CD4-positive, alpha-beta memory T cell (primary cell): Measurements from ENCODE around the gene RAB1A. TPM values are rescaled to one million over a fixed set of nuclear protein-coding genes. Genes with fewer than 3 reads are reported as not detected.
A peak's percentile ranks its signal among the peaks of the same experiment; 100 is the strongest.

Experiments used
- CTCF ChIA-PET: fragments of 350-600 bp; sonication (Branson Sonifier 250); formaldehyde crosslinking; loops from one replicate; lab custom pipeline; 2021; ENCODE audit warnings: inconsistent platforms; ENCODE audit not compliant: partially characterized antibody; lab: Charles Lee
- POLR2A ChIA-PET: fragments of 350-600 bp; sonication (Branson Sonifier 250); formaldehyde crosslinking; loops from one replicate; lab custom pipeline; 2021; ENCODE audit not compliant: partially characterized antibody; lab: Charles Lee
- DNase-seq, 5 donors: peaks; one replicate each; pipeline versions ENCODE4 v3.0.0 to v3.0.0-alpha.2; 2020 to 2022; ENCODE audit warnings: mixed read lengths in 1 of 5
- H3K27ac ChIP-seq: one replicate; pipeline ENCODE4 v1.7.0; 2013; ENCODE audit warnings: low read depth, low read length
- H3K27me3 ChIP-seq: 2 replicates; pipeline ENCODE4 v1.7.0; 2013; ENCODE audit warnings: mild to moderate bottlenecking, low read length, moderate library complexity; ENCODE audit not compliant: insufficient read depth
- H3K36me3 ChIP-seq: 2 replicates; pipeline ENCODE4 v1.7.0; 2013; ENCODE audit warnings: mild to moderate bottlenecking, low read length, moderate library complexity; ENCODE audit not compliant: insufficient read depth
- H3K4me1 ChIP-seq: 2 replicates; pipeline ENCODE4 v1.7.0; 2013; ENCODE audit warnings: mild to moderate bottlenecking, low read length, moderate library complexity; ENCODE audit not compliant: insufficient read depth
- H3K4me3 ChIP-seq, 2 donors: one replicate each; pipeline ENCODE4 v1.7.0; 2013; ENCODE audit warnings: low read length in 2 of 2, mild to moderate bottlenecking in 1 of 2
- H3K9me3 ChIP-seq, 2 donors: one replicate each; pipeline ENCODE4 v1.7.0; 2013; ENCODE audit warnings: low read length in 2 of 2, control low read depth in 1 of 2; ENCODE audit not compliant: control insufficient read depth in 1 of 2
- H3K27ac Mint-ChIP-seq, 7 donors: one replicate each; pipeline ENCODE4 v1.8.0; 2020 to 2021; ENCODE audit warnings: mixed read lengths in 7 of 7, mild to moderate bottlenecking in 6 of 7, inconsistent platforms in 3 of 7, moderate library complexity in 3 of 7
- H3K27me3 Mint-ChIP-seq, 2 donors: one replicate each; pipeline ENCODE4 v1.8.0; 2020 to 2021; ENCODE audit warnings: mixed read lengths in 2 of 2
- H3K36me3 Mint-ChIP-seq, 2 donors: one replicate each; pipeline ENCODE4 v1.8.0; 2020 to 2021; ENCODE audit warnings: mixed read lengths in 2 of 2, inconsistent platforms in 1 of 2, mild to moderate bottlenecking in 1 of 2
- H3K4me1 Mint-ChIP-seq, 4 donors: one replicate each; pipeline ENCODE4 v1.8.0; 2020 to 2021; ENCODE audit warnings: mixed read lengths in 4 of 4, mild to moderate bottlenecking in 1 of 4
- H3K4me3 Mint-ChIP-seq, 8 donors: one replicate each; pipeline ENCODE4 v1.8.0; 2020 to 2021; ENCODE audit warnings: mixed read lengths in 8 of 8, mild to moderate bottlenecking in 7 of 8, moderate library complexity in 6 of 8, inconsistent platforms in 3 of 8
- H3K9me3 Mint-ChIP-seq, 8 donors: one replicate each; pipeline ENCODE4 v1.8.0; 2020 to 2021; ENCODE audit warnings: mixed read lengths in 8 of 8, mild to moderate bottlenecking in 5 of 8, inconsistent platforms in 3 of 8, moderate library complexity in 1 of 8
- intact Hi-C: fragments of 100-400 bp; cut with micrococcal nuclease; formaldehyde crosslinking; loops from one replicate; pipeline ENCODE4 v1.15.1; 2023
- polyA plus RNA-seq, 2 donors: library from polyadenylated mRNA; unstranded; fragments of 300-500 nt; fragmentation: Illumina TruSeq; gene quantifications; one replicate each; pipeline ENCODE4 v1.2.3, GENCODE V29; 2021
- total RNA-seq, 2 experiments: library from RNA; stranded (reverse); gene quantifications; one replicate each; pipeline ENCODE4 v1.2.3, GENCODE V29; 2021

Gene RAB1A
- total and polyA plus RNA-seq, 4 experiments from 2014 or later: 53.2 to 81.6 (median 55.9) TPM

DNA sequence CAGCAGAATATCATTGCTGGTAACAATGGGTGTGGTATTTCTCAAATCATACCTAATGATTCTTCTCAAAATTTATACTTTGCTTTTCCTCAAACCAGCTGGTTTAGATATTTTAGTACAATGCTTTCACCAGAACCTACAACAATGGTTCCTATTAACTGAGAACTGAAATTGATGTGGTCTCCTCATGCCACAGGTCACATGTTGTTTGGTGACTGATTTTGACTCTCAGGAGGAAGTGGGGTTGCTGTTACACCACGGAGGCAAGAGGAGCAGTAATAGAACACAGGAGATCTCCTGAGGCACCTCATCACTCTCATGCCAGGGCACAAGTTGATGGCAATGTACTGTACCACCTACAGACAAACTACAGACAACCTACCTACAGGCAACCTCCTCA, 76.7 kb downstream of the RAB1A start:
- ChIA-PET POLR2A (interaction anchor here (0.7 to 1.6 kb wide), 4 partner anchors 10 to 174 kb away, joined by 3 to 6 read pairs (median 4); partner anchors contain the start of genes ACTR2 and RAB1A), CTCF (interaction anchor here (0.8 to 7.8 kb wide), 3 partner anchors 16 to 116 kb away, joined by 3 to 65 read pairs (median 3); no protein-coding TSS in a partner anchor)
- Histone ChIP-seq H3K9me3 (no peaks in the 10 kb centered on the region), H3K36me3 (no peaks in the 10 kb centered on the region), H3K4me1 (peaks cover 46% of the 10 kb centered on the region), H3K27me3 (no peaks in the 10 kb centered on the region), H3K27ac (no peak overlapping the region), H3K4me3 (no peak overlapping the region)
- peaks cover 1 to 10% of the 10 kb centered on the region in 2 donors for H3K36me3 Mint-ChIP-seq
- DNase-seq: peak; percentile 48 to 61 (median 51)
- H3K27me3 Mint-ChIP-seq: no peaks in the 10 kb centered on the region
- intact Hi-C loops: loop anchor here (10.0 kb wide), 1 partner anchor 448 kb away; no protein-coding TSS in a partner anchor
- peaks cover 0 to 5% (median 0%) of the 10 kb centered on the region in 8 donors for H3K9me3 Mint-ChIP-seq
- peak overlapping the region; percentile 19 to 87 (median 58) for H3K27ac Mint-ChIP-seq
- peak overlapping the region in 7 of 8 donors; percentile 13 to 76 (median 53) for H3K4me3 Mint-ChIP-seq
- H3K4me1 Mint-ChIP-seq: peaks cover 27 to 49% (median 36%) of the 10 kb centered on the region in 4 donors

DNA sequence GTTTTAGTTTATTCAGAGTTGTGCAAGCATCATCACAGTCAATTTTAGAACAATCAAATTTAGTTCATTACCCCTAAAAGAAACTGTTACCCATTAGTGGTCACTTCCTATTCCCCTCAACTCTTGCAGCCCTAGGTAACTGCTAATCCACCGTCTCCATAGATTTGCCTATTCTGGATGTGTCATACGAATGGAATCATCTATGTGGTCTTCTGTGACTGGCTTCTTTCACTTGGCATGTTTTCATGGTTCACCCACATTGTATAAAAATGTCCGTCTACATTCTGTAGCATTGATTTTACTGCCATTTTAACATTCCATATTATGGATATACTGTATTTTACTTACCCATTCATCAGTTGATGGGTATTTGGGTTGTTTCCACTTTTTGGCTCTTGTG, 79.0 kb downstream of the RAB1A start:
- Mint-ChIP-seq H3K4me1 (peaks cover 18 to 35% (median 23%) of the 10 kb centered on the region in 4 donors), H3K4me3 (no peak overlapping the region), H3K27me3 (no peaks in the 10 kb centered on the region), H3K9me3 (peaks cover 0 to 7% (median 0%) of the 10 kb centered on the region in 8 donors), H3K36me3 (peaks cover 7 to 14% of the 10 kb centered on the region in 2 donors), H3K27ac (no peak overlapping the region)
- intact Hi-C loops: loop anchor here (10.0 kb wide), 1 partner anchor 446 kb away; no protein-coding TSS in a partner anchor
- ChIA-PET POLR2A (no interaction called here), CTCF (interaction anchor here (0.6 kb wide), 1 partner anchor 603 kb away, joined by 3 read pairs; no protein-coding TSS in a partner anchor)
- Histone ChIP-seq H3K4me3 (no peak overlapping the region), H3K27me3 (no peaks in the 10 kb centered on the region), H3K4me1 (peaks cover 34% of the 10 kb centered on the region), H3K36me3 (no peaks in the 10 kb centered on the region), H3K9me3 (no peaks in the 10 kb centered on the region), H3K27ac (no peak overlapping the region)
- DNase-seq: no peak

DNA sequence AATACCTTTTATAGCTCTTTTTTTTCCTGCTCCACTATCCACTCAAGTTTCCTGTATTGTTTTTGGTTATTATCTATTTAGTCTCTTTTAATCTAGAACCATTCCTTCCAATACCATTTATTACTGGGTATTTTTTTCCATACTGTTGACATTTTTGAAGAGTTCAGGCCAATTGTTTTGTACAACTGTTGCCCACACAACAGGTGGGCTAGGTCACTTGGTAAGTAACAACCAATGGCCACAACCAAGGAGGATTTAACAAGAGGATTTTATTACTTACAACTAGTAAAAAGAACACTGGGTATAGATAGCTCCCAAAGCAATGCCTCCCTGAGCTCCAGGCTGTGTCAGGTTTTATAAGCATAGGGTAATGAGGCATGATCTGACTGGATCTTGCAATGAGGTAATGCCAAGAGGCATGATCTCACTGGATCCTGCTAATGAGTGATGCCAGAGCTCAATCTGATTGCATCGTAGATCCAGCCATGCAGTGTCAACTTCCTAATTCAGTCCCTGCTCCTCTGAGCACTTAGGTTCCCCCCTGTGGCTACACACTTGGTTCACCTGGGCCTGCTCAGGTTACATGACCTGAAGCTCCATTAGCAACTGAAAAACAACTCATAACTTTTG, 80.8 kb downstream of the RAB1A start:
- peaks cover 18% of the 10 kb centered on the region for H3K4me1 ChIP-seq
- POLR2A ChIA-PET: interaction anchor here (0.5 to 1.3 kb wide), 2 partner anchors 8 to 740 kb away, joined by 3 to 4 read pairs; no protein-coding TSS in a partner anchor
- Mint-ChIP-seq H3K9me3 (peaks cover 0 to 17% (median 7%) of the 10 kb centered on the region in 8 donors), H3K27me3 (no peaks in the 10 kb centered on the region), H3K4me3 (no peak overlapping the region), H3K27ac (no peak overlapping the region), H3K36me3 (peaks cover 12 to 28% of the 10 kb centered on the region in 2 donors), H3K4me1 (peaks cover 7 to 17% (median 10%) of the 10 kb centered on the region in 4 donors)
- no peaks in the 10 kb centered on the region for H3K9me3 ChIP-seq
- no peak overlapping the region for H3K27ac ChIP-seq
- CTCF ChIA-PET: interaction anchor here (0.5 to 1.1 kb wide), 4 partner anchors 9 to 131 kb away, joined by 3 to 4 read pairs (median 4); no protein-coding TSS in a partner anchor
- no peaks in the 10 kb centered on the region for H3K36me3 ChIP-seq
- intact Hi-C loops: no loop called here
- H3K27me3 ChIP-seq: no peaks in the 10 kb centered on the region
- no peak overlapping the region for H3K4me3 ChIP-seq
- DNase-seq: no peak

DNA sequence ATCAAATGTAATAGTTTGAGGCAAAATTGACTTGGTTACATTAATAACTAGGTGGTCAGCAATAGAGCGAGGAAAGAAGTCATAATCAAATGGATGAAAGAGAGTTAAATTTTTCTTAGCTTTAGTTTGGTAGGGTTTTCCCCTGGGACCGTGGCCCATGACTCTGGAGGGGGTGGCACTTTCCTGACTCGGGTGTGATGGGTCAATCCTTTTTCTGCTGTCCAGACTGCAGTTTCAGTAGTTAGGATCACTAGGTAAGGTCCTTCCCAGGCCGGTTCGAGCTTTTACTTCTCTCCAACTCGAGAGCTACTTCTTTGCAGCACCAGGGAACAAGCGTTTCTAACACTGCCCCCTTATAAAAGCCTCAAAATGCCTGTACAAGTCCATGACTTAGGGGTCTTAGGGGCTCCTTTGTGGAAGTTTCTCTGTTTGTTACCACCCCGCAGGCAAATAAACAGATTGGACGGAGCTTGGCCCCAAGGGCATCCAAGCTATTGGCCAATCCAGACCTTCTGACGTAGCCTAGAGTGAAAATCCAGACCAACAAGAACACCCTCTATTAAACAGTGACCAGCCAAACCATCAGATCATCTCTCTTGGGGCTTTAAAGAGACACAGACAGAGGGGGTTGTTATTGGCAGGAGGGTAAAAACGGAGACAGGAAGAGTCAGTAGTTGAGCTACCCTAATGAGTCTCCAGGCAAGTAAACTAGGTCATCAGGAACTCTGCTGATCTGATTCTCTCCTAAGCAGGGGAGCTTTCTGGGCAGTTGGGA, 83.1 kb downstream of the RAB1A start:
- intact Hi-C loops: no loop called here
- peaks cover 14 to 31% of the 10 kb centered on the region in 2 donors for H3K36me3 Mint-ChIP-seq
- H3K4me1 Mint-ChIP-seq: peaks cover 0 to 3% (median 0%) of the 10 kb centered on the region in 4 donors
- H3K4me1 ChIP-seq: no peaks in the 10 kb centered on the region
- H3K36me3 ChIP-seq: no peaks in the 10 kb centered on the region
- H3K4me3 ChIP-seq: no peak overlapping the region
- no peaks in the 10 kb centered on the region for H3K9me3 ChIP-seq
- no peak for DNase-seq
- POLR2A ChIA-PET: interaction anchor here (1.1 kb wide), 2 partner anchors 83 to 1458 kb away, joined by 3 read pairs; partner anchors contain the start of genes MDH1, RAB1A and WDPCP
- H3K27me3 ChIP-seq: no peaks in the 10 kb centered on the region
- H3K4me3 Mint-ChIP-seq: no peak overlapping the region
- H3K27me3 Mint-ChIP-seq: no peaks in the 10 kb centered on the region
- no peak overlapping the region for H3K27ac ChIP-seq
- CTCF ChIA-PET: interaction anchor here (0.8 to 2.0 kb wide), 3 partner anchors 18 to 130 kb away, joined by 3 to 8 read pairs (median 4); no protein-coding TSS in a partner anchor
- H3K9me3 Mint-ChIP-seq: peaks cover 0 to 25% (median 12%) of the 10 kb centered on the region in 8 donors
- peak overlapping the region in 1 of 7 donors; percentile 15 for H3K27ac Mint-ChIP-seq

DNA sequence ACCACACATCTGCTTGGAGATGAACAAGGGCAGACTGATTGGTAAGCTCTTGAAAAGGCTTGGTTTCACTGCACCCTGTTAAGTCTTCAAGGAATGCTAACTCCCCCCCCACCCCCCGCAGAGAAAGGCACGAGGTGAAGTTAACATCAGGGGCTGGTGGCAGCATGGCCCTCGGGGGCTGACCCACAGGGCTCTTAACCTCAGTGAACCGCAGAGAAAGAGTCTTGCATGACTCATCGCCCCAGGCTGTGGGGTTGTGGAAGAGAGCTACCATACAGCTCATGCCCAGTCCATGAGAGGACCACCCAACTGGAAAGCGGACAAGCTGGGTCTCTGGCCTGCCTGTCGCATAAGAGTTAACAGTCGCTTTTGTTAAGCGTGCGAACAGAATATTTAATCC, 84.3 kb downstream of the RAB1A start:
- Mint-ChIP-seq H3K27me3 (no peaks in the 10 kb centered on the region), H3K9me3 (peaks cover 0 to 25% (median 12%) of the 10 kb centered on the region in 8 donors), H3K4me1 (peaks cover under 1 to 4% (median under 1%) of the 10 kb centered on the region in 4 donors), H3K27ac (no peak overlapping the region), H3K36me3 (peaks cover 14 to 31% of the 10 kb centered on the region in 2 donors), H3K4me3 (no peak overlapping the region)
- Histone ChIP-seq H3K4me1 (peaks cover 2% of the 10 kb centered on the region), H3K27ac (no peak overlapping the region), H3K4me3 (no peak overlapping the region), H3K9me3 (no peaks in the 10 kb centered on the region), H3K27me3 (no peaks in the 10 kb centered on the region), H3K36me3 (no peaks in the 10 kb centered on the region)
- intact Hi-C loops: no loop called here
- CTCF ChIA-PET: interaction anchor here (0.6 to 9.5 kb wide), 2 partner anchors 128 to 142 kb away, joined by 3 to 165 read pairs; no protein-coding TSS in a partner anchor
- no peak for DNase-seq
- POLR2A ChIA-PET: no interaction called here

DNA sequence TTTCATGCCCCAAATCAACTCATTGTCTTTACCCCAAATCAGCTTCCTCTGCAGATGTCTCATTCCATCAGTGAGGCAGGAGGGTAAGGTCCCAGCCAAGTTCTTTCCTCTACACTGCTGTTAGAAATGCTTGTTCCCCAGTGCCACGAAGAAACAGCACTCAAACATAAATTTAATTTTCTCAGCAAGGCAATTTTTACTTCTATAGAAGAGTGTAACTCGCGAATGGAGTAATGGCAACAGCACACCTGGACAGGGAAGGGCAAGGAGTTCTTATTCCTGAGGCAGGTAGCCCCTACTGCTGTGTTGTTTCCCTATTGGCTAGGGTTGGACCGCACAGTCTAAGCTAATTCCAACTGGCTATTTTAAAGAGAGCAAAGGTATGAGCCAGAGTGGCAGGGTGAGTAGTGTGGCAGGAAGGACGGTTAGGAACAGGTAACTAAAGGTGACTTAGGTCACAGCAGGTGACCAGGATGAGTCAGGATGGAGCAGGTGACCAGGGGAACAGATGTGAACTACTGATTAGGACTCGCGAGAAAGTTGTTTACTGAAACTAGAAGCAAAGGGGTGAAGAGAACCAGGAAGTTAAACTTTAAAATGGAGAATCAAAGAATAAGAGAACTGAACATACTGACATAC, 85.7 kb downstream of the RAB1A start:
- Mint-ChIP-seq H3K36me3 (peaks cover 14 to 31% of the 10 kb centered on the region in 2 donors), H3K4me1 (peaks cover 4 to 11% (median 8%) of the 10 kb centered on the region in 4 donors), H3K27me3 (no peaks in the 10 kb centered on the region), H3K9me3 (peaks cover 0 to 25% (median 12%) of the 10 kb centered on the region in 8 donors), H3K4me3 (no peak overlapping the region), H3K27ac (no peak overlapping the region)
- peaks cover 8% of the 10 kb centered on the region for H3K4me1 ChIP-seq
- no peak overlapping the region for H3K27ac ChIP-seq
- no peaks in the 10 kb centered on the region for H3K36me3 ChIP-seq
- H3K9me3 ChIP-seq: no peaks in the 10 kb centered on the region
- no peak overlapping the region for H3K4me3 ChIP-seq
- no peak for DNase-seq
- ChIA-PET POLR2A (interaction anchor here (1.3 kb wide), 1 partner anchor 126 kb away, joined by 4 read pairs; no protein-coding TSS in a partner anchor), CTCF (interaction anchor here (1.1 to 9.5 kb wide), 6 partner anchors 11 to 127 kb away, joined by 3 to 165 read pairs (median 6); partner anchors contain the start of genes CEP68 and RAB1A)
- no peaks in the 10 kb centered on the region for H3K27me3 ChIP-seq
- intact Hi-C loops: no loop called here
